H9 (cell line): ENCODE data around the gene ZNF142. TPM values are rescaled to one million over a fixed set of nuclear protein-coding genes. Genes with fewer than 3 reads are reported as not detected.

Source experiments
- DNase-seq: peaks from one replicate; pipeline ENCODE4 v3.0.0-alpha.2; 2017
- H2AFZ ChIP-seq: one replicate; pipeline ENCODE4 v1.6.1; 2013; ENCODE audit warnings: mild to moderate bottlenecking, low read length, control low read depth, moderate library complexity
- H2AK5ac ChIP-seq: 2 replicates; pipeline ENCODE4 v1.6.1; 2013; ENCODE audit warnings: low read length, control low read depth, mixed read lengths; ENCODE audit not compliant: insufficient read length
- H2BK120ac ChIP-seq: one replicate; pipeline ENCODE4 v1.6.1; 2013; ENCODE audit warnings: low read depth, mild to moderate bottlenecking, low read length, control low read depth, inconsistent platforms; ENCODE audit not compliant: poor library complexity, severe bottlenecking
- H2BK12ac ChIP-seq: 2 replicates; pipeline ENCODE4 v1.6.1; 2013; ENCODE audit warnings: low read length, control low read depth, mixed read lengths, low read depth; ENCODE audit not compliant: insufficient read length
- H2BK15ac ChIP-seq: 2 replicates; pipeline ENCODE4 v1.6.1; 2013; ENCODE audit warnings: low read depth, low read length, control low read depth
- H2BK20ac ChIP-seq: one replicate; pipeline ENCODE4 v1.6.1; 2013; ENCODE audit warnings: low read depth, mild to moderate bottlenecking, low read length, control low read depth, inconsistent platforms; ENCODE audit not compliant: poor library complexity, severe bottlenecking
- H2BK5ac ChIP-seq: 2 replicates; pipeline ENCODE4 v1.6.1; 2013; ENCODE audit warnings: low read length, control low read depth, mixed read lengths; ENCODE audit not compliant: insufficient read length
- H3K14ac ChIP-seq: 2 replicates; pipeline ENCODE4 v1.6.1; 2013; ENCODE audit warnings: low read length, control low read depth; ENCODE audit not compliant: insufficient read depth
- H3K18ac ChIP-seq: 2 replicates; pipeline ENCODE4 v1.6.1; 2013; ENCODE audit warnings: low read depth, mild to moderate bottlenecking, mixed read lengths, low read length, control low read depth; ENCODE audit not compliant: insufficient read length
- H3K23ac ChIP-seq: 2 replicates; pipeline ENCODE4 v1.6.1; 2013; ENCODE audit warnings: low read length, control low read depth, mixed read lengths, low read depth; ENCODE audit not compliant: insufficient read length
- H3K23me2 ChIP-seq: 2 replicates; pipeline ENCODE4 v1.6.1; 2013; ENCODE audit warnings: low read depth, mild to moderate bottlenecking, mixed read lengths, low read length, control low read depth; ENCODE audit not compliant: insufficient read length, poor library complexity, severe bottlenecking
- H3K27ac ChIP-seq: 2 replicates; pipeline ENCODE4 v1.5.1; 2013; ENCODE audit warnings: low read length, control low read depth, mixed read lengths, low read depth; ENCODE audit not compliant: insufficient read length
- H3K27me3 ChIP-seq: 2 replicates; pipeline ENCODE4 v1.6.1; 2013; ENCODE audit warnings: low read length, control low read depth, inconsistent platforms; ENCODE audit not compliant: insufficient read depth
- H3K4ac ChIP-seq: 2 replicates; pipeline ENCODE4 v1.6.1; 2013; ENCODE audit warnings: low read depth, mild to moderate bottlenecking, control low read depth, inconsistent platforms, low read length, moderate library complexity
- H3K4me1 ChIP-seq: 2 replicates; pipeline ENCODE4 v1.6.1; 2013; ENCODE audit warnings: low read length, control low read depth, inconsistent platforms; ENCODE audit not compliant: insufficient read depth
- H3K4me2 ChIP-seq: 2 replicates; pipeline ENCODE4 v1.6.1; 2013; ENCODE audit warnings: low read length, control low read depth, mixed read lengths; ENCODE audit not compliant: insufficient read length, insufficient read depth
- H3K56ac ChIP-seq: 2 replicates; pipeline ENCODE4 v1.6.1; 2013; ENCODE audit warnings: low read depth, mild to moderate bottlenecking, mixed read lengths, low read length, control low read depth; ENCODE audit not compliant: insufficient read length
- H3K79me1 ChIP-seq: 2 replicates; pipeline ENCODE4 v1.6.1; 2013; ENCODE audit warnings: low read depth, mild to moderate bottlenecking, moderate library complexity, low read length, control low read depth, inconsistent platforms; ENCODE audit not compliant: insufficient read depth, poor library complexity, severe bottlenecking
- H3K79me2 ChIP-seq: 2 replicates; pipeline ENCODE4 v1.6.1; 2013; ENCODE audit warnings: low read length, control low read depth, inconsistent platforms; ENCODE audit not compliant: insufficient read depth
- H3K9ac ChIP-seq: 2 replicates; pipeline ENCODE4 v1.6.1; 2013; ENCODE audit warnings: low read length, control low read depth, mixed read lengths; ENCODE audit not compliant: insufficient read length; ENCODE audit errors: extremely low read depth
- H3K9me3 ChIP-seq: one replicate; pipeline ENCODE4 v1.6.1; 2013; ENCODE audit warnings: low read depth, low read length, inconsistent platforms; ENCODE audit not compliant: control insufficient read depth
- H3T11ph ChIP-seq: one replicate; pipeline ENCODE4 v1.6.1; 2013; ENCODE audit warnings: mild to moderate bottlenecking, low read length, control low read depth, inconsistent platforms
- H4K20me1 ChIP-seq: one replicate; pipeline ENCODE4 v1.6.1; 2013; ENCODE audit not compliant: control insufficient read depth, insufficient read length, insufficient read depth
- H4K5ac ChIP-seq: 2 replicates; pipeline ENCODE4 v1.6.1; 2013; ENCODE audit warnings: low read depth, mild to moderate bottlenecking, mixed read lengths, low read length, control low read depth; ENCODE audit not compliant: insufficient read length
- H4K8ac ChIP-seq: replicated peaks from 2 replicates; pipeline ENCODE4 v1.6.1; 2013; ENCODE audit warnings: low read length, control low read depth, mixed read lengths, low read depth; ENCODE audit not compliant: insufficient read length
- H4K91ac ChIP-seq: 2 replicates; pipeline ENCODE4 v1.6.1; 2013; ENCODE audit warnings: low read depth, mild to moderate bottlenecking, moderate library complexity, mixed read lengths, low read length, control low read depth; ENCODE audit not compliant: insufficient read length
- H3K27ac Mint-ChIP-seq, 3 experiments: 2 replicates in 2 of 3; 3 replicates in 1 of 3; pipeline ENCODE4 v1.8.0; 2020 to 2021; ENCODE audit warnings: mixed read lengths in 3 of 3, mild to moderate bottlenecking in 1 of 3, moderate library complexity in 1 of 3
- H3K27me3 Mint-ChIP-seq: 2 replicates; pipeline ENCODE4 v1.8.0; 2021; ENCODE audit warnings: low read depth, mild to moderate bottlenecking, moderate library complexity, mixed read lengths
- H3K36me3 Mint-ChIP-seq, 3 experiments: 2 replicates in 2 of 3; 3 replicates in 1 of 3; pipeline ENCODE4 v1.8.0; 2020 to 2021; ENCODE audit warnings: low read depth in 3 of 3, mixed read lengths in 3 of 3; ENCODE audit not compliant: insufficient read depth in 1 of 3
- H3K4me1 Mint-ChIP-seq, 2 experiments: 2 replicates each; pipeline ENCODE4 v1.8.0; 2020; ENCODE audit warnings: mixed read lengths in 2 of 2
- H3K4me3 Mint-ChIP-seq, 2 experiments: 2 replicates in 1 of 2; 3 replicates in 1 of 2; pipeline ENCODE4 v1.8.0; 2020 to 2021; ENCODE audit warnings: mild to moderate bottlenecking in 2 of 2, mixed read lengths in 2 of 2, moderate library complexity in 1 of 2
- H3K9me3 Mint-ChIP-seq, 2 experiments: 2 replicates in 1 of 2; 3 replicates in 1 of 2; pipeline ENCODE4 v1.8.0; 2020; ENCODE audit warnings: mild to moderate bottlenecking in 2 of 2, mixed read lengths in 2 of 2, moderate library complexity in 1 of 2
- WGBS: extraction: QIAGEN DNeasy Blood & Tissue Kit; methylation state at CpG from one replicate; pipeline ENCODE4 v1.1.7; 2013; ENCODE audit warnings: missing lambda C conversion rate, low lambda C conversion rate, mixed read lengths; ENCODE audit not compliant: insufficient read length; ENCODE audit errors: extremely low coverage; 5-methylcytosine and 5-hydroxymethylcytosine counted together
- total RNA-seq: library from RNA; stranded (reverse); gene quantifications from 2 replicates; pipeline ENCODE4 v1.2.1, GENCODE V29; 2021
- TF ChIP-seq, protein P1 (sequence below): fragments of 200-600 bp; sonication (generic); conservative IDR thresholded peaks from 3 replicates; pipeline ENCODE4 v1.8.0; 2021; ENCODE audit warnings: antibody characterized with exemption, mild to moderate bottlenecking

The ZNF142 gene
- total RNA-seq, 1 experiment from 2014 or later, result 43.4 TPM

DNA sequence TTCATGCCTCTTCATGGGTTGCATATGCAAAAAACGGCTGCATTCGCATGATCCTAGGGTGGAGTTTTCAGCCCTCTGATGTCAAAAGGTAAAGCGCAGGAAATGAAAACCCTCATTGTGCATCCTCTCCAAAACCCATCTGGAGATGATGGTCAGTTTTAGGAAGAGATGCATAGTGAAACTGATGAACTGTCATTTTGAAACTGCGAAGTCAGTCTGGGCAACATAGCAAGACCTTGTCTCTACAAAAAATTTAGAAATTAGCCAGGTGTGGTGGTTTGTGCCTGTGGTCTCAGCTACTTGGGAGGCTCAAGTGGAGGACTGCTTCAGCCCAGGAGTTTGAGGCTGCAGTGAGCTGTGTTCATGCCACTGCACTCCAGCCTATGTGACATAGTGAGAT lies 48.7 kb upstream of the ZNF142 start:
- peaks cover 0 to 4% of the 10 kb centered on the region in 2 experiments; a peak in 3 of 5 replicates for H3K9me3 Mint-ChIP-seq
- Histone ChIP-seq H2BK15ac (no peak overlapping the region), H3K14ac (no peak overlapping the region), H4K5ac (no peak overlapping the region), H3K4me2 (no peak overlapping the region), H2BK20ac (no peak overlapping the region), H3K27ac (no peak overlapping the region), H2BK12ac (no peak overlapping the region), H3K18ac (no peak overlapping the region), H3K56ac (no peak overlapping the region), H4K8ac (no peak overlapping the region), H3K4me1 (no peaks in the 10 kb centered on the region), H3K23ac (no peak overlapping the region), H3K79me2 (peaks cover 9% of the 10 kb centered on the region; the same call in 1 of the 2 replicates), H4K20me1 (no peaks in the 10 kb centered on the region), H2AK5ac (no peak overlapping the region), H3K4ac (no peak overlapping the region), H3K9ac (no peak overlapping the region), H3T11ph (no peak overlapping the region), H3K79me1 (peaks cover 2% of the 10 kb centered on the region), H2BK5ac (no peak overlapping the region), H4K91ac (no peak overlapping the region), H2AFZ (no peak overlapping the region), H2BK120ac (no peak overlapping the region), H3K27me3 (no peaks in the 10 kb centered on the region), H3K9me3 (no peaks in the 10 kb centered on the region), H3K23me2 (no peaks in the 10 kb centered on the region)
- H3K4me3 Mint-ChIP-seq, result no peak overlapping the region
- TF ChIP-seq, protein P1, sequence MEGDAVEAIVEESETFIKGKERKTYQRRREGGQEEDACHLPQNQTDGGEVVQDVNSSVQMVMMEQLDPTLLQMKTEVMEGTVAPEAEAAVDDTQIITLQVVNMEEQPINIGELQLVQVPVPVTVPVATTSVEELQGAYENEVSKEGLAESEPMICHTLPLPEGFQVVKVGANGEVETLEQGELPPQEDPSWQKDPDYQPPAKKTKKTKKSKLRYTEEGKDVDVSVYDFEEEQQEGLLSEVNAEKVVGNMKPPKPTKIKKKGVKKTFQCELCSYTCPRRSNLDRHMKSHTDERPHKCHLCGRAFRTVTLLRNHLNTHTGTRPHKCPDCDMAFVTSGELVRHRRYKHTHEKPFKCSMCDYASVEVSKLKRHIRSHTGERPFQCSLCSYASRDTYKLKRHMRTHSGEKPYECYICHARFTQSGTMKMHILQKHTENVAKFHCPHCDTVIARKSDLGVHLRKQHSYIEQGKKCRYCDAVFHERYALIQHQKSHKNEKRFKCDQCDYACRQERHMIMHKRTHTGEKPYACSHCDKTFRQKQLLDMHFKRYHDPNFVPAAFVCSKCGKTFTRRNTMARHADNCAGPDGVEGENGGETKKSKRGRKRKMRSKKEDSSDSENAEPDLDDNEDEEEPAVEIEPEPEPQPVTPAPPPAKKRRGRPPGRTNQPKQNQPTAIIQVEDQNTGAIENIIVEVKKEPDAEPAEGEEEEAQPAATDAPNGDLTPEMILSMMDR, result no peak
- DNase-seq, result no peak
- WGBS, result no CpG with 5 or more reads among the region's 4 CpGs
- no peaks in the 10 kb centered on the region; a peak in 2 of 7 replicates for H3K36me3 Mint-ChIP-seq
- peaks cover 17 to 20% of the 10 kb centered on the region in 2 experiments for H3K4me1 Mint-ChIP-seq
- no peak overlapping the region for H3K27ac Mint-ChIP-seq
- H3K27me3 Mint-ChIP-seq, result no peaks in the 10 kb centered on the region; the same call in 1 of the 2 replicates
